Osteoblast (primary cell): ENCODE results near the gene ARHGAP9. TPM values are rescaled to one million over a fixed set of nuclear protein-coding genes. Genes with fewer than 3 reads are reported as not detected.

Experiments used
- DNase-seq: peaks from one replicate; pipeline ENCODE4 v3.0.0; 2011; ENCODE audit warnings: low spot score, mixed read lengths; ENCODE audit not compliant: insufficient read length; ENCODE audit errors: missing footprints
- H2AFZ ChIP-seq: 2 replicates; pipeline ENCODE4 v1.6.0; 2011; ENCODE audit warnings: mild to moderate bottlenecking, low read length
- H3K27ac ChIP-seq: 2 replicates; pipeline ENCODE4 v1.5.1; 2011; ENCODE audit warnings: mild to moderate bottlenecking, low read depth, low read length, moderate library complexity
- H3K27me3 ChIP-seq: 2 replicates; pipeline ENCODE4 v1.6.0; 2012; ENCODE audit warnings: mild to moderate bottlenecking, control low read depth, inconsistent platforms, low read length, moderate library complexity; ENCODE audit not compliant: insufficient read depth
- H3K36me3 ChIP-seq: 2 replicates; pipeline ENCODE4 v1.5.1; 2011; ENCODE audit warnings: mild to moderate bottlenecking, low read length, control low read depth, moderate library complexity; ENCODE audit not compliant: insufficient read depth
- H3K4me1 ChIP-seq: 2 replicates; pipeline ENCODE4 v1.5.1; 2011; ENCODE audit warnings: mild to moderate bottlenecking, low read length, control low read depth, moderate library complexity; ENCODE audit not compliant: insufficient read depth
- H3K4me2 ChIP-seq: 2 replicates; pipeline ENCODE4 v1.6.0; 2011; ENCODE audit warnings: mild to moderate bottlenecking, low read length; ENCODE audit not compliant: insufficient read depth
- H3K4me3 ChIP-seq: fragments of 200-600 bp; sonication (generic); 3 replicates; pipeline ENCODE4 v1.5.1; 2012; ENCODE audit warnings: mild to moderate bottlenecking, low read length, inconsistent platforms; ENCODE audit not compliant: insufficient read depth
- H3K79me2 ChIP-seq: 2 replicates; pipeline ENCODE4 v1.6.0; 2012; ENCODE audit warnings: mild to moderate bottlenecking, low read length, control low read depth, inconsistent platforms; ENCODE audit not compliant: insufficient read depth
- H3K9me3 ChIP-seq: 2 replicates; pipeline ENCODE4 v1.5.1; 2011; ENCODE audit warnings: low read depth, low read length, control low read depth
- H4K20me1 ChIP-seq: 2 replicates; pipeline ENCODE4 v1.6.0; 2012; ENCODE audit warnings: mild to moderate bottlenecking, low read length, control low read depth; ENCODE audit not compliant: insufficient read depth
- total RNA-seq: library from RNA; depleted of rRNA; stranded (reverse); fragments of >200 nt; gene quantifications from 2 replicates; pipeline ENCODE4 v1.2.3, GENCODE V29; 2012
- TF ChIP-seq, protein P1 (sequence below): IDR thresholded peaks from 2 replicates; pipeline ENCODE4 v1.5.1; 2011; ENCODE audit warnings: mild to moderate bottlenecking, low read depth, low read length, moderate library complexity; ENCODE audit errors: extremely low read depth

ARHGAP9 gene
- total RNA-seq, 1 donor: 0.36 TPM

DNA sequence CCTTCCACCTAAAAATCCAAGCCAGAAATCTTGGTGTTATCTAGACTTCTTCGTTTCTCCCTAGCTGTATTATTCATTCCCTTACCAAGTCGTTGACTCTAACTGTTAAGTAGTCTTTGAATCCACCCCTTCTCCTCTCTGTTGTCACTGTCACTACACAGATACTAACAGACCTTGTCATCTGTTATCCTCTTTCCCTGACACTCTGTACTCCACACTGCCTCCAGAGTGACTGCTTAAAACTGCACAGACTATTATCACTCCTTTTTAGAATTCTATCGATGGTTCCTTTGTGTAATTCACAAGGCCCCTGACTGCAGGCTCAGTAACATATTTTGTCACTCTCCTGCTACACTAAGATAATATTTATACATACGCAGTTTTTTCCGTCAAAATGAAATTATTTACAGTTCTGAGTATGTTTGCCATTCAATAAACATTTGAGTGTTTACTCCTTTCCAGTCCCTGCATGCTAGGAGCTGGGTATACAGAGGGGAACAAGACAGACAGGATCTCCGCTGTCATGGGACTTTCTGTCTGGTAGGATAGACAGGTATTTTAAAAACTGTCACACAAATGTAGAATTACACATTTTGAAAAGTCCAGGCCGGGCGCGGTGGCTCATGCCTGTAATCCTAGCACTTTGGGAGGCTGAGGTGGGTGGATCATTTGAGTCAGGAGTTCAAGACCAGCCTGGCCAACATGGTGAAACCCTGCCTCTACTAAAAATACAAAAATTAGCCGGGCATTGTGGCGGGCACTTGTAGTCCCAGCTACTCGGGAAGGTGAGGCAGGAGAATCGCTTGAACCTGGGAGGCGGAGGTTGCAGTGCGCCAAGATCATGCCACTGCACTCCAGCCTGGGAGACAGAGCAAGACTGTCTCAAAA, 12.0 kb upstream of the ARHGAP9 start:
- Histone ChIP-seq H3K27me3 (no peaks in the 10 kb centered on the region), H2AFZ (no peak overlapping the region), H3K4me1 (peaks cover 9% of the 10 kb centered on the region), H3K79me2 (peaks cover 42% of the 10 kb centered on the region), H3K36me3 (peaks cover 37% of the 10 kb centered on the region), H3K9me3 (no peaks in the 10 kb centered on the region), H3K4me3 (no peak overlapping the region), H3K27ac (no peak overlapping the region), H4K20me1 (peaks cover 12% of the 10 kb centered on the region), H3K4me2 (no peak overlapping the region)
- DNase-seq: no peak
- TF ChIP-seq, protein P1, sequence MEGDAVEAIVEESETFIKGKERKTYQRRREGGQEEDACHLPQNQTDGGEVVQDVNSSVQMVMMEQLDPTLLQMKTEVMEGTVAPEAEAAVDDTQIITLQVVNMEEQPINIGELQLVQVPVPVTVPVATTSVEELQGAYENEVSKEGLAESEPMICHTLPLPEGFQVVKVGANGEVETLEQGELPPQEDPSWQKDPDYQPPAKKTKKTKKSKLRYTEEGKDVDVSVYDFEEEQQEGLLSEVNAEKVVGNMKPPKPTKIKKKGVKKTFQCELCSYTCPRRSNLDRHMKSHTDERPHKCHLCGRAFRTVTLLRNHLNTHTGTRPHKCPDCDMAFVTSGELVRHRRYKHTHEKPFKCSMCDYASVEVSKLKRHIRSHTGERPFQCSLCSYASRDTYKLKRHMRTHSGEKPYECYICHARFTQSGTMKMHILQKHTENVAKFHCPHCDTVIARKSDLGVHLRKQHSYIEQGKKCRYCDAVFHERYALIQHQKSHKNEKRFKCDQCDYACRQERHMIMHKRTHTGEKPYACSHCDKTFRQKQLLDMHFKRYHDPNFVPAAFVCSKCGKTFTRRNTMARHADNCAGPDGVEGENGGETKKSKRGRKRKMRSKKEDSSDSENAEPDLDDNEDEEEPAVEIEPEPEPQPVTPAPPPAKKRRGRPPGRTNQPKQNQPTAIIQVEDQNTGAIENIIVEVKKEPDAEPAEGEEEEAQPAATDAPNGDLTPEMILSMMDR: peak; percentile 14

DNA sequence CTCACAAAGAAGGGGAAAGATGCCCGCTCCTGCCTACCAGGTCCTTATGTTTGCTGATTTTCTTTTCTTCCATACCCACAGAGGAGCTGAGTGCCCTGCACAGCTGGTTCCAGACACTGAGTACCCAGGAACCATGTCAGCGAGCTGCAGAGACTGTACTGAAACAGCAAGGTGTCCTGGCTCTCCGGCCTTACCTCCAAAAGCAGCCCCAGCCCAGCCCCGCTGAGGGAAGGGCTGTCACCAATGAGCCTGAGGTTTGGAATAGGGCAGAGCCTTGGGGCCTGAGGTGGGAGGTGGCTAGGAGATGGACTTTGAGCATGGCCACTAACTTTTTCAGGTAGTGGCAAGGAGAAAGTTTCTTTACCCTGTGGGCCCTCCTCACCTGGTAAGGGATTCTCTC, 10.5 kb upstream of the ARHGAP9 start:
- Histone ChIP-seq H3K79me2 (peaks cover 42% of the 10 kb centered on the region), H3K27me3 (no peaks in the 10 kb centered on the region), H3K4me3 (no peak overlapping the region), H4K20me1 (peaks cover 12% of the 10 kb centered on the region), H3K4me2 (no peak overlapping the region), H3K36me3 (peaks cover 34% of the 10 kb centered on the region), H3K27ac (peak overlapping the region; percentile 1), H3K4me1 (peaks cover 9% of the 10 kb centered on the region), H2AFZ (no peak overlapping the region), H3K9me3 (no peaks in the 10 kb centered on the region)
- TF ChIP-seq, protein P1: no peak
- no peak for DNase-seq

DNA sequence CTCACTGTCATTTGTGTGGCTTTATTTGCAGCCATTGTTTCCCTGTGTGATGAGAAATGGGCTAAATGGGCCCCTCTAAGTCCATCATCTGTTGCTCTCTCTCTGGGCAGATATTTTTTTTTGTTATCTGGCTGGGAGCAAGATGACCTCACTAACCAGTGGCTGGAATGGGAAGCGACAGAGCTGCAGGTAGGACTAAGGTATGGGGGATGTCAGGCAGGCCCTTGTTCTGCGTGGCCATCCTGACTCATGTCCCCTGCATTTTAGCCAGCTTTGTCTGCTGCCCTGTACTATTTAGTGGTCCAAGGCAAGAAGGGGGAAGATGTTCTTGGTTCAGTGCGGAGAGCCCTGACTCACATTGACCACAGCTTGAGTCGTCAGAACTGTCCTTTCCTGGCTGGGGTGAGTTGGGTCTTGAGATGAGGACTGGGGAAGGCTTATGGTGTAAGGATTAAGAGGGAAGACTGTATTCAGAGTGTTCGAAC, 9.5 kb upstream of the ARHGAP9 start:
- no peaks in the 10 kb centered on the region for H3K9me3 ChIP-seq
- H3K36me3 ChIP-seq: peaks cover 34% of the 10 kb centered on the region
- no peak overlapping the region for H2AFZ ChIP-seq
- peak overlapping the region; percentile 1 for H3K27ac ChIP-seq
- no peaks in the 10 kb centered on the region for H3K27me3 ChIP-seq
- peaks cover 12% of the 10 kb centered on the region for H4K20me1 ChIP-seq
- peak overlapping the region; percentile 87 for H3K4me2 ChIP-seq
- H3K4me3 ChIP-seq: peak overlapping the region; percentile 94
- peaks cover 9% of the 10 kb centered on the region for H3K4me1 ChIP-seq
- peaks cover 42% of the 10 kb centered on the region for H3K79me2 ChIP-seq
- DNase-seq: no peak
- TF ChIP-seq, protein P1: no peak
